Calu3 (cell line): ENCODE measurements around the gene NPY1R. TPM values are rescaled to one million over a fixed set of nuclear protein-coding genes. Genes with fewer than 3 reads are reported as not detected.

ENCODE experiments used
- BruUV-seq: library from RNA; stranded (reverse); fragments of 400-500 nt; replicated peaks from 2 replicates; lab custom pipeline; 2021; lab: Mats Ljungman, UMichigan
- CTCF ChIA-PET: fragments of 300-600 bp; sonication (Branson Sonifier 250); formaldehyde crosslinking; loops from one replicate; lab custom pipeline; 2022; ENCODE audit warnings: antibody characterized with exemption; lab: Charles Lee
- DNase-seq: peaks from one replicate; pipeline ENCODE4 v3.0.0; 2022
- H3K27ac Mint-ChIP-seq: one replicate; pipeline ENCODE4 v1.8.0; 2022; ENCODE audit warnings: mixed read lengths; ENCODE audit not compliant: unreplicated experiment
- H3K27me3 Mint-ChIP-seq: one replicate; pipeline ENCODE4 v1.8.0; 2022; ENCODE audit warnings: mixed read lengths; ENCODE audit not compliant: unreplicated experiment
- H3K36me3 Mint-ChIP-seq: one replicate; pipeline ENCODE4 v1.8.0; 2022; ENCODE audit warnings: mild to moderate bottlenecking, moderate library complexity, mixed read lengths; ENCODE audit not compliant: insufficient read depth, unreplicated experiment
- H3K4me1 Mint-ChIP-seq: one replicate; pipeline ENCODE4 v1.8.0; 2022; ENCODE audit warnings: mild to moderate bottlenecking, low read depth, mixed read lengths; ENCODE audit not compliant: unreplicated experiment
- H3K4me3 Mint-ChIP-seq: one replicate; pipeline ENCODE4 v1.8.0; 2022; ENCODE audit warnings: mild to moderate bottlenecking, low read depth, moderate library complexity, mixed read lengths; ENCODE audit not compliant: unreplicated experiment
- H3K9me3 Mint-ChIP-seq: one replicate; pipeline ENCODE4 v1.8.0; 2022; ENCODE audit warnings: low read depth, mixed read lengths; ENCODE audit not compliant: unreplicated experiment
- CTCF ChIP-seq: fragments of 200-600 bp; IDR thresholded peaks from one replicate; pipeline ENCODE4 v1.8.0; 2022; ENCODE audit warnings: antibody characterized with exemption; ENCODE audit not compliant: unreplicated experiment
- intact Hi-C: fragments of 100-400 bp; cut with micrococcal nuclease; formaldehyde crosslinking; loops from one replicate; pipeline ENCODE4 v1.10.0; 2022; ENCODE audit not compliant: unreplicated experiment
- total RNA-seq: library from RNA; stranded (reverse); gene quantifications from 2 replicates; pipeline ENCODE4 v1.2.3, GENCODE V29; 2022

The NPY1R gene
- total RNA-seq, 1 experiment from 2014 or later, result 11.3 TPM

- Mint-ChIP-seq H3K4me3 (peak overlapping the region; percentile 69), H3K27me3 (no peaks in the 10 kb centered on the region), H3K27ac (peak overlapping the region; percentile 15), H3K9me3 (no peaks in the 10 kb centered on the region), H3K4me1 (peaks cover 14% of the 10 kb centered on the region), H3K36me3 (peaks cover 21% of the 10 kb centered on the region)
- TF ChIP-seq CTCF, result no peak
- DNase-seq, result no peak
- CTCF ChIA-PET, result no interaction called here
- intact Hi-C loops, result loop anchor here (5.0 kb wide), 3 partner anchors 161 to 216 kb away; partner anchors contain the start of gene TMA16
- no TSS peak for BruUV-seq
Measured at GRCh38 chr4:163330916-163331628, 1.3 kb downstream of the NPY1R start.

DNA sequence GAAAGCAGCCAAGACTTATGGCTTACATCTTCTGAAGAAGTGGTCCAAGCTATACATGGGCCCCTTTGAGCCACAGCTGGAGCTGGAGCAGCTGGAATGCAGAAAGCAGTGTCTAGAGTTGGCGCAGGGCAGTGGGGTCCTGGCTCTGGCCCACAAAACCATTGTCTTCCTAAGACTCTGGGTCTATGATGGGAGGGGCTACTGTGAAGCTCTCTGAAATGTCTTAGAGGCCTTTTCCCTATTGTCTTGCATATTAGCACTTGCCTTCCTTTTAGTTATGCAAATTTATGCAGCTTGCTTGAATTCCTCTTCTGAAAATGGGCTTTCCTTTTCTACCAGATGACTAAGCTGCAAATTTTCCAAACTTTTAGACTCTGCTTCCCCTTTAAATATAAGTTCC, 15.3 kb downstream of the NPY1R start:
- intact Hi-C loops, result no loop called here
- CTCF ChIA-PET, result no interaction called here
- no peaks in the 10 kb centered on the region for H3K36me3 Mint-ChIP-seq
- BruUV-seq, result no TSS peak
- H3K27me3 Mint-ChIP-seq, result no peaks in the 10 kb centered on the region
- no peak for TF ChIP-seq CTCF
- H3K4me1 Mint-ChIP-seq, result no peaks in the 10 kb centered on the region
- no peak overlapping the region for H3K27ac Mint-ChIP-seq
- peaks cover 6% of the 10 kb centered on the region for H3K9me3 Mint-ChIP-seq
- H3K4me3 Mint-ChIP-seq, result no peak overlapping the region
- DNase-seq, result no peak

- no peak for TF ChIP-seq CTCF
- intact Hi-C loops, result no loop called here
- Mint-ChIP-seq H3K36me3 (no peaks in the 10 kb centered on the region), H3K4me1 (peaks cover 8% of the 10 kb centered on the region), H3K4me3 (no peak overlapping the region), H3K9me3 (no peaks in the 10 kb centered on the region), H3K27me3 (no peaks in the 10 kb centered on the region), H3K27ac (no peak overlapping the region)
- no TSS peak for BruUV-seq
- no peak for DNase-seq
- CTCF ChIA-PET, result no interaction called here
Measured at GRCh38 chr4:163309466-163309865, 22.9 kb downstream of the NPY1R start.

DNA sequence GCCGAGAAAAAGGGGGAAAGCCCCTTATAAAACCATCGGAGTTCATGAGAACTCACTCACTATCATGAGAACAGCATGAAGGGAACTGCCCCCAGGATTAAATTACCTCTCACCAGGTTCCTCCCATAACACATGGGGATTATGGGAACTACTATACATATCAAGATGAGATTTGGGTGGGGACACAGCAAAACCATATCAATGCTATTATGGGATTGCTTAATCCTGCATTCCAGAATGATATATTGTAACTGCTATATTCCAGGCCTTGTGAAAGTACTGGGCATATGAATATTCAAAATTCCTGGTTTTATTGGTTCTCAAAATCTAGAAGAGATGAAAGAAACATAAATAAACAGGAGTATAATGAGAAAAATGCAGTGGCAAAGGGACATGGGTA, 29.3 kb downstream of the NPY1R start:
- intact Hi-C loops, result no loop called here
- Mint-ChIP-seq H3K4me3 (no peak overlapping the region), H3K27ac (no peak overlapping the region), H3K36me3 (no peaks in the 10 kb centered on the region), H3K9me3 (no peaks in the 10 kb centered on the region), H3K27me3 (no peaks in the 10 kb centered on the region), H3K4me1 (no peaks in the 10 kb centered on the region)
- CTCF ChIA-PET, result no interaction called here
- no peak for TF ChIP-seq CTCF
- DNase-seq, result no peak
- BruUV-seq, result no TSS peak
